Astrocyte (in vitro differentiated cells and primary cell): ENCODE data around the gene NSFL1C. TPM values are rescaled to one million over a fixed set of nuclear protein-coding genes. Genes with fewer than 3 reads are reported as not detected.

Experiments used
- DNase-seq: peaks from one replicate; pipeline ENCODE4 v3.0.0-alpha.2; 2010; ENCODE audit warnings: low read depth
- FAIRE-seq: peaks from 2 replicates; lab custom pipeline; 2011; peaks lifted over from hg19 to GRCh38; lab: Jason Lieb, UNC
- H2AFZ ChIP-seq: 2 replicates; pipeline ENCODE4 v1.6.0; 2012; ENCODE audit warnings: low read depth, low read length, inconsistent platforms
- H3K27ac ChIP-seq: 2 replicates; pipeline ENCODE4 v1.5.1; 2011; ENCODE audit warnings: low read depth, low read length, inconsistent platforms
- H3K27me3 ChIP-seq: 2 replicates; pipeline ENCODE4 v1.6.0; 2011; ENCODE audit warnings: low read length, inconsistent platforms; ENCODE audit not compliant: insufficient read depth
- H3K36me3 ChIP-seq: 2 replicates; pipeline ENCODE4 v1.5.1; 2011; ENCODE audit warnings: low read length, inconsistent platforms; ENCODE audit not compliant: insufficient read depth
- H3K4me1 ChIP-seq: 2 replicates; pipeline ENCODE4 v1.5.1; 2011; ENCODE audit warnings: low read length, inconsistent platforms; ENCODE audit not compliant: insufficient read depth
- H3K4me2 ChIP-seq: 2 replicates; pipeline ENCODE4 v1.6.0; 2012; ENCODE audit warnings: low read length, inconsistent platforms
- H3K4me3 ChIP-seq: 2 replicates; pipeline ENCODE4 v1.5.1; 2011; ENCODE audit warnings: low read depth, mild to moderate bottlenecking, low read length, inconsistent platforms; ENCODE audit not compliant: insufficient read depth
- H3K79me2 ChIP-seq: 2 replicates; pipeline ENCODE4 v1.6.0; 2012; ENCODE audit warnings: mild to moderate bottlenecking, low read length, inconsistent platforms; ENCODE audit not compliant: insufficient read depth
- H3K9ac ChIP-seq: 2 replicates; pipeline ENCODE4 v1.6.0; 2012; ENCODE audit warnings: mild to moderate bottlenecking, low read length, inconsistent platforms
- H3K9me3 ChIP-seq: 2 replicates; pipeline ENCODE4 v1.5.1; 2012; ENCODE audit warnings: low read depth, mild to moderate bottlenecking, low read length, inconsistent platforms; ENCODE audit not compliant: insufficient read depth
- H4K20me1 ChIP-seq: 2 replicates; pipeline ENCODE4 v1.6.0; 2012; ENCODE audit warnings: low read length, inconsistent platforms; ENCODE audit not compliant: insufficient read depth
- H3K27ac Mint-ChIP-seq: one replicate; pipeline ENCODE4 v1.8.0; 2021; ENCODE audit warnings: mild to moderate bottlenecking, mixed read lengths; ENCODE audit not compliant: unreplicated experiment
- H3K27me3 Mint-ChIP-seq: one replicate; pipeline ENCODE4 v1.8.0; 2021; ENCODE audit warnings: low read depth, mixed read lengths; ENCODE audit not compliant: unreplicated experiment
- H3K36me3 Mint-ChIP-seq: one replicate; pipeline ENCODE4 v1.8.0; 2021; ENCODE audit warnings: low read depth, mixed read lengths; ENCODE audit not compliant: unreplicated experiment
- H3K4me1 Mint-ChIP-seq: one replicate; pipeline ENCODE4 v1.8.0; 2021; ENCODE audit warnings: low read depth, mixed read lengths; ENCODE audit not compliant: unreplicated experiment
- H3K4me3 Mint-ChIP-seq: one replicate; pipeline ENCODE4 v1.8.0; 2021; ENCODE audit warnings: mild to moderate bottlenecking, moderate library complexity, mixed read lengths; ENCODE audit not compliant: unreplicated experiment
- H3K9me3 Mint-ChIP-seq: one replicate; pipeline ENCODE4 v1.8.0; 2021; ENCODE audit warnings: mild to moderate bottlenecking, mixed read lengths; ENCODE audit not compliant: unreplicated experiment
- EZH2 ChIP-seq: IDR thresholded peaks from 2 replicates; pipeline ENCODE4 v1.6.1; 2012; ENCODE audit warnings: mild to moderate bottlenecking, low read length, inconsistent platforms; ENCODE audit not compliant: insufficient read depth
- total RNA-seq: library from RNA; stranded (reverse); gene quantifications from 2 replicates; pipeline ENCODE4 v1.2.1, GENCODE V29; 2021
- TF ChIP-seq, protein P1 (sequence below): IDR thresholded peaks from 2 replicates; pipeline ENCODE4 v1.5.1; 2011; ENCODE audit warnings: low read depth, mild to moderate bottlenecking, inconsistent platforms, low read length, moderate library complexity; ENCODE audit not compliant: insufficient read depth

NSFL1C gene
- total RNA-seq, 1 donor from 2014 or later: 96.0 TPM

GRCh38 chr20:1465470-1466210, 1.0 kb downstream of the NSFL1C start:
- Histone ChIP-seq H3K4me1 (peaks cover 26% of the 10 kb centered on the region), H3K9me3 (no peaks in the 10 kb centered on the region), H3K4me2 (peak overlapping the region; percentile 85), H4K20me1 (peaks cover 50% of the 10 kb centered on the region), H3K4me3 (peak overlapping the region; percentile 70), H3K9ac (peak overlapping the region; percentile 92), H2AFZ (peak overlapping the region; percentile 71), H3K27me3 (no peaks in the 10 kb centered on the region), H3K79me2 (peaks cover 55% of the 10 kb centered on the region), H3K36me3 (peaks cover 11% of the 10 kb centered on the region), H3K27ac (peak overlapping the region; percentile 87)
- DNase-seq (peak; percentile 55), FAIRE-seq (no peak)
- H3K9me3 Mint-ChIP-seq: no peaks in the 10 kb centered on the region
- H3K4me3 Mint-ChIP-seq: peak overlapping the region; percentile 91
- TF ChIP-seq EZH2: no peak
- TF ChIP-seq, protein P1, sequence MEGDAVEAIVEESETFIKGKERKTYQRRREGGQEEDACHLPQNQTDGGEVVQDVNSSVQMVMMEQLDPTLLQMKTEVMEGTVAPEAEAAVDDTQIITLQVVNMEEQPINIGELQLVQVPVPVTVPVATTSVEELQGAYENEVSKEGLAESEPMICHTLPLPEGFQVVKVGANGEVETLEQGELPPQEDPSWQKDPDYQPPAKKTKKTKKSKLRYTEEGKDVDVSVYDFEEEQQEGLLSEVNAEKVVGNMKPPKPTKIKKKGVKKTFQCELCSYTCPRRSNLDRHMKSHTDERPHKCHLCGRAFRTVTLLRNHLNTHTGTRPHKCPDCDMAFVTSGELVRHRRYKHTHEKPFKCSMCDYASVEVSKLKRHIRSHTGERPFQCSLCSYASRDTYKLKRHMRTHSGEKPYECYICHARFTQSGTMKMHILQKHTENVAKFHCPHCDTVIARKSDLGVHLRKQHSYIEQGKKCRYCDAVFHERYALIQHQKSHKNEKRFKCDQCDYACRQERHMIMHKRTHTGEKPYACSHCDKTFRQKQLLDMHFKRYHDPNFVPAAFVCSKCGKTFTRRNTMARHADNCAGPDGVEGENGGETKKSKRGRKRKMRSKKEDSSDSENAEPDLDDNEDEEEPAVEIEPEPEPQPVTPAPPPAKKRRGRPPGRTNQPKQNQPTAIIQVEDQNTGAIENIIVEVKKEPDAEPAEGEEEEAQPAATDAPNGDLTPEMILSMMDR: no peak
- peaks cover 41% of the 10 kb centered on the region for H3K4me1 Mint-ChIP-seq
- H3K36me3 Mint-ChIP-seq: peaks cover 6% of the 10 kb centered on the region
- no peaks in the 10 kb centered on the region for H3K27me3 Mint-ChIP-seq
- H3K27ac Mint-ChIP-seq: peak overlapping the region; percentile 77

- TF ChIP-seq, protein P1: no peak
- TF ChIP-seq EZH2: no peak
- Histone ChIP-seq H3K9ac (no peak overlapping the region), H4K20me1 (peaks cover 65% of the 10 kb centered on the region), H3K79me2 (peaks cover 66% of the 10 kb centered on the region), H3K9me3 (no peaks in the 10 kb centered on the region), H3K4me2 (no peak overlapping the region), H3K4me1 (peaks cover 16% of the 10 kb centered on the region), H3K36me3 (peaks cover 11% of the 10 kb centered on the region), H3K27ac (no peak overlapping the region), H3K27me3 (no peaks in the 10 kb centered on the region), H3K4me3 (no peak overlapping the region), H2AFZ (no peak overlapping the region)
- FAIRE-seq: no peak
- H3K9me3 Mint-ChIP-seq: no peaks in the 10 kb centered on the region
- H3K27ac Mint-ChIP-seq: peak overlapping the region; percentile 21
- peak overlapping the region; percentile 12 for H3K4me3 Mint-ChIP-seq
- no peak for DNase-seq
- H3K27me3 Mint-ChIP-seq: no peaks in the 10 kb centered on the region
- H3K36me3 Mint-ChIP-seq: peaks cover 14% of the 10 kb centered on the region
- H3K4me1 Mint-ChIP-seq: peaks cover 32% of the 10 kb centered on the region
These were observed 2.6 kb downstream of the NSFL1C start for GRCh38 chr20:1463971-1464570.
